ENCODE measurements around the gene PON2. TPM values are rescaled to one million over a fixed set of nuclear protein-coding genes. Genes with fewer than 3 reads are reported as not detected.

PON2 gene
- total RNA-seq, 6 donors from 2014 or later, result 128 to 476 (median 197) TPM

DNA sequence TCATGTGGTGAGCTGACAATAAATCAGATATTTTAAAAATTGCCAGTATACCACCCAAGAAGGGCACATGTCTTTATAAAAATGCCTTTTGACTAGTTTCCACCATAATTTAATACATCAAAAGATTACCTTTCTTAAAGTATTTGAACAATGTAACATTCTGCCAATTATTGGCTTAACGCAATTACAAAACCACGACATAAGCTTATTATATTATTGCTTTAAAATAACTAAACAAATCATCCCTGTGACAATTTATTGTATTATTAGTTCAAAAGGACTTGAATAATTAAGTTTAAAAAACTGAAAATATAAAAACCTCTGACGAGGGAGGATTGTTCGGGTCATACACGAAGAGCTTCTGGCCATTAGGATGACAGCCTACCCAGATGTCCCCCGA lies 29.0 kb downstream of the PON2 start:
- no peaks in the 10 kb centered on the region for H3K27me3 ChIP-seq
- TF ChIP-seq POLR2AphosphoS5 (IDR thresholded peaks at IDR 0.05) (no peak), POLR2A (IDR thresholded peaks at IDR 0.05) (no peak), EP300 (IDR thresholded peaks at IDR 0.05) (no peak)
- TF ChIP-seq, protein P1, sequence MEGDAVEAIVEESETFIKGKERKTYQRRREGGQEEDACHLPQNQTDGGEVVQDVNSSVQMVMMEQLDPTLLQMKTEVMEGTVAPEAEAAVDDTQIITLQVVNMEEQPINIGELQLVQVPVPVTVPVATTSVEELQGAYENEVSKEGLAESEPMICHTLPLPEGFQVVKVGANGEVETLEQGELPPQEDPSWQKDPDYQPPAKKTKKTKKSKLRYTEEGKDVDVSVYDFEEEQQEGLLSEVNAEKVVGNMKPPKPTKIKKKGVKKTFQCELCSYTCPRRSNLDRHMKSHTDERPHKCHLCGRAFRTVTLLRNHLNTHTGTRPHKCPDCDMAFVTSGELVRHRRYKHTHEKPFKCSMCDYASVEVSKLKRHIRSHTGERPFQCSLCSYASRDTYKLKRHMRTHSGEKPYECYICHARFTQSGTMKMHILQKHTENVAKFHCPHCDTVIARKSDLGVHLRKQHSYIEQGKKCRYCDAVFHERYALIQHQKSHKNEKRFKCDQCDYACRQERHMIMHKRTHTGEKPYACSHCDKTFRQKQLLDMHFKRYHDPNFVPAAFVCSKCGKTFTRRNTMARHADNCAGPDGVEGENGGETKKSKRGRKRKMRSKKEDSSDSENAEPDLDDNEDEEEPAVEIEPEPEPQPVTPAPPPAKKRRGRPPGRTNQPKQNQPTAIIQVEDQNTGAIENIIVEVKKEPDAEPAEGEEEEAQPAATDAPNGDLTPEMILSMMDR (IDR thresholded peaks at IDR 0.05), result no peak
- no peaks in the 10 kb centered on the region for H3K9me3 ChIP-seq
- no peak overlapping the region for H3K4me3 ChIP-seq
- no peak overlapping the region for H3K27ac ChIP-seq
- WGBS, 2 donors, result 91 to 95% methylated on average over 6 of the region's 6 CpGs
- H3K36me3 ChIP-seq, result peaks cover 6 to 73% (median 20%) of the 10 kb centered on the region in 4 donors
- ATAC-seq (ENCODE audit: low FRiP score in 2 of 2) (no peak), DNase-seq (no peak)
- H3K4me1 ChIP-seq, result peaks cover 0 to 14% (median 0%) of the 10 kb centered on the region in 4 donors

DNA sequence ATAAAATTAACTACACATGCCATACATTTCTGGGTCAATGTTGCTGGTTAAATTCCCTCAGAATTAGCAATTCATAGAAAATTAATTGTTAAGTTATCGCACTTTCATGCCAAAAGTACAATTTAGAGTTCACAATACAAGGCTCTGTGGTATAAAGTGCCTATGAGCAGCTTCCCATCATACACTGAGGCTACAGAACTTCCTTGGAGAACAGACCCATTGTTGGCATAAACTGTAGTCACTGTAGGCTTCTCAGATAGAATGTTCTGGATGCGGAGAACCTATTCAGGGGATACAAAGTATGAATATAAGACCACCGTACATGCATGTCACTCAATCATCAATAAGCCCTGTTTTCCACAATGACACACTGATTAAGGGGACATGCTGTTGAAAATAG lies 29.6 kb downstream of the PON2 start:
- TF ChIP-seq EP300 (IDR thresholded peaks at IDR 0.05) (no peak), POLR2A (IDR thresholded peaks at IDR 0.05) (no peak), POLR2AphosphoS5 (IDR thresholded peaks at IDR 0.05) (no peak)
- TF ChIP-seq, protein P1 (IDR thresholded peaks at IDR 0.05), result no peak
- 96 to 97% methylated on average over 3 of the region's 3 CpGs for WGBS, 2 donors
- Histone ChIP-seq H3K27ac (peak overlapping the region in 1 of 4 donors; percentile 59), H3K27me3 (no peaks in the 10 kb centered on the region), H3K9me3 (no peaks in the 10 kb centered on the region), H3K4me1 (peaks cover 0 to 14% (median 0%) of the 10 kb centered on the region in 4 donors), H3K4me3 (no peak overlapping the region), H3K36me3 (peaks cover 6 to 67% (median 18%) of the 10 kb centered on the region in 4 donors)
- no peak for ATAC-seq (ENCODE audit: low FRiP score in 2 of 2)
- DNase-seq, result no peak

DNA sequence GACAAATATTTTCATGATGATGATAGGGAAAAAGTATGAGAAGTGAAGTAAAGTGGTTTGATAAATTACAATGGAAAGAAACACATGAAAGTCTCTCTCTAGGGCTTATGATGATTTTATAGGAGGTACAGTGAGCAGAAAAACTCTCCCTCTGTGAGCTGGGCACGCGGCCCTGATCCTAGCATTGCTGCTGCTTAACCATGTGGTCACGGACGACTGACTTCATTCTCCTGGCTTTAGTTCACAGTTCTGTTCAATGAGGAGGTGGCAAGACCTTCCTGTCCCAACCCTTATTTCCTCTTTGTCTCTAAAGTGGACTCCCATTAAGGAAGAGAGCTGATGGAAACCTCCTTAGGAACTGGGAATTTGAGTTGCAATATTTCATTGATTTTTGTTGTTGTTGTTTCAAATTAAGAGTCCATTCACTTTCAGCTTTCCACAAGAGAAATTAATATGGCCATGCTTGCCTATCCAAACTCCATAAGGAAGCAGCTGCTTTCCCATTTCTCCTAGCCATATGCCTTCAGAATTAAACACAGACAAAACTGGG lies 30.4 kb downstream of the PON2 start:
- WGBS, 2 donors, result 50 to 57% methylated on average over 4 of the region's 4 CpGs
- DNase-seq, result no peak
- TF ChIP-seq EP300 (IDR thresholded peaks at IDR 0.05) (no peak), POLR2A (IDR thresholded peaks at IDR 0.05) (no peak), POLR2AphosphoS5 (IDR thresholded peaks at IDR 0.05) (no peak)
- TF ChIP-seq, protein P1 (IDR thresholded peaks at IDR 0.05), result no peak
- no peaks in the 10 kb centered on the region for H3K9me3 ChIP-seq
- H3K4me3 ChIP-seq, result no peak overlapping the region
- H3K27ac ChIP-seq, result peak overlapping the region in 2 of 4 donors; percentile 5 to 59
- peaks cover 0 to 14% (median 0%) of the 10 kb centered on the region in 4 donors for H3K4me1 ChIP-seq
- peak in 1 of 2 donors; percentile 42 for ATAC-seq (ENCODE audit: low FRiP score in 2 of 2)
- H3K27me3 ChIP-seq, result no peaks in the 10 kb centered on the region
- H3K36me3 ChIP-seq, result peaks cover 4 to 59% (median 14%) of the 10 kb centered on the region in 4 donors

GRCh38 chr7:95398155-95398940 lies 36.5 kb downstream of the PON2 start:
- Histone ChIP-seq H3K4me3 (peak overlapping the region in 3 of 4 donors; percentile 49 to 62 (median 61)), H3K9me3 (no peaks in the 10 kb centered on the region), H3K4me1 (peaks cover 0 to 15% (median 0%) of the 10 kb centered on the region in 4 donors), H3K27me3 (no peaks in the 10 kb centered on the region), H3K36me3 (peaks cover 0 to 5% (median under 1%) of the 10 kb centered on the region in 4 donors), H3K27ac (no peak overlapping the region)
- 72 to 81% methylated on average over 4 of the region's 4 CpGs for WGBS, 2 donors
- TF ChIP-seq, protein P1 (IDR thresholded peaks at IDR 0.05), result no peak
- TF ChIP-seq POLR2AphosphoS5 (IDR thresholded peaks at IDR 0.05), result no peak
- no peak for TF ChIP-seq EP300 (IDR thresholded peaks at IDR 0.05)
- TF ChIP-seq POLR2A (IDR thresholded peaks at IDR 0.05), result no peak
- ATAC-seq (ENCODE audit: low FRiP score in 2 of 2) (no peak), DNase-seq (no peak)

All from upper lobe of left lung (tissue), 6 donors.